Vagina (tissue), 2 donors: ENCODE data around the gene MATCAP1.

ENCODE experiments used
- CTCF ChIP-seq, 3 experiments: fragments of 450-650 bp in 2 of 3; fragments of 200-600 bp in 1 of 3; sonication (generic) in 1 of 3; IDR thresholded peaks; one replicate each; pipeline ENCODE4 v1.5.1; 2017 to 2019; ENCODE audit warnings: antibody characterized with exemption in 3 of 3, mild to moderate bottlenecking in 2 of 3, moderate library complexity in 2 of 3
- POLR2A ChIP-seq, 2 donors: fragments of 450-650 bp; IDR thresholded peaks; one replicate each; pipeline ENCODE4 v1.6.1; 2017; ENCODE audit warnings: antibody characterized with exemption in 2 of 2, mild to moderate bottlenecking in 2 of 2, moderate library complexity in 2 of 2
- POLR2AphosphoS5 ChIP-seq, 2 donors: sonication (generic); formaldehyde crosslinking; IDR thresholded peaks; one replicate each; pipeline ENCODE4 v1.9.0; 2017; ENCODE audit warnings: antibody characterized with exemption in 2 of 2, mild to moderate bottlenecking in 2 of 2, low read depth in 1 of 2; ENCODE audit not compliant: insufficient read depth in 1 of 2

DNA sequence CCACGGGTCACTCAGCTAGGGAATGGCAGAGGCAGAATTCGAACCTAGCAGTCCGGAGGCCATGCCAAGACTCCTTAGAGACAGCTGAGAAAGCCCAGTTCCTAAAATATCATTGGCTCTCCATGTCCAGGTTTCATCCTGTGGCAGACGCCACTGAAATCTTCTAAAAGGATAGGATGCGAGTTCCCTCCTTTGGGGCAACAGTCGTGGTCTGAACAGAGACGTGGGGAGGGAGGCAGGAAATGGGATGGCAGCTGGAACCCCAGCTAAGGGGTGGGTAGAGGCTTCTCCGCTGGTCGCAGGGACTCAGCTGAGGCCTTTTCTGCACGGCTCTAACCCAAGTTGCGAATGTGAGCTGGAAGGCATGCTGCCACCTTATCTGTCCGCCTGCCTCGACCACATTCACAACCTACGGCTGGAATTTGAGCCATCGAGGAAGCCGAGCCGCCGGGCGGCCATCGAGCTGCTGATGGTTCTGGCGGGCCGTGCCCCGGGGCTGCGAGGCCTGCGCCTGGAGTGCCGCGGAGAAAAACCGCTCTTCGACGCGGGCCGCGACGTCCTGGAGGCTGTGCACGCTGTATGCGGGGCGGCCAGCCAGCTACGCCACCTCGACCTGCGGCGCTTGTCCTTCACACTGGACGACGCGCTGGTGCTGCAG is 21.1 kb downstream of the MATCAP1 start:
- TF ChIP-seq POLR2A (IDR thresholded peaks at IDR 0.05) (no peak), CTCF (IDR thresholded peaks at IDR 0.05) (no peak), POLR2AphosphoS5 (IDR thresholded peaks at IDR 0.05; ENCODE audit: insufficient read depth in 1 of 2, low read depth in 1 of 2) (no peak)
